GM19351 (cell line): ENCODE results near the gene FBXW2.
A peak's percentile ranks its signal among the peaks of the same experiment; 100 is the strongest.
"Not testable (repeated sequence)": the region's sequence is repeated elsewhere in the genome, so short reads cannot be mapped to it uniquely, and the experiment has no call there.

Experiments
- ATAC-seq: cut with Tn5 transposase; IDR thresholded peaks from one replicate; pipeline ENCODE4 v1.9.1; 2021; ENCODE audit warnings: mild to moderate bottlenecking, moderate library complexity; ENCODE audit not compliant: unreplicated experiment

The FBXW2 gene

DNA sequence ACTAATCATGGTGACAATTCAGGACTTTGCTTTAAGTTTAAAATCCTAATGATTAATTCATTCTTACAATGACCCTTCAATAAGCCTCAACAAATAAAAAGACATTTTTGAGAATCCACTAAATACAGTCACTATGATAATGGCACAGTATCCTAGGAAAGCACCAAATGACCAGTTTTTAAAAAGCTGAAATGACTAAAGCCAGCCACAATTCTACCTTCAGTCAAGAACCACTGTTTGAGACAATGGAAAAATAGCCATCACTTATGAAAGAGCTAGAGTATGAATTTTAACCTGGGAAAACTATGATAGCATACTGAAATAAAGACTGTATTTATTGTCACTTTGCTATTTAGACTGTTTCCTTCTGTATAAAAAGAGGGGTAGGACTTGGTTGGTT, 14.0 kb downstream of the FBXW2 start:
- no peak for ATAC-seq

DNA sequence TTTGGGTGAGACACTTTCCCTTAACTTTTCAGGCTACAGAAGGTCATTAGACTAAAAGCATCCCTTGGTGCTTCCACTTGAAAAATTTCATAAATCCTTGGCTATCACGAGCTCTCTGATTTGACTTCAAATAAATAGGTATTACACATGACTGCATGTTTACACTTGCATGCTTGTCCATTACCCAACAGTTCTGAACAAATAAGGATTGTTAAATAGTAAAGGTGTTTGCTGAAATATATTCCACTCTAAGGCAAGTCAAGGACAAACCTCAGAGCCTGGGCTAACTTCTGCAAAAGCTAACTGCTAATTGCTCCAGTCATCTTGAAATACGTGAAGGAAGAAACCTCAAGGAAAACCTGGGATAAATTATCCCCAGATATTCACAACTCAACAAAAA, 14.5 kb downstream of the FBXW2 start:
- ATAC-seq = no peak

DNA sequence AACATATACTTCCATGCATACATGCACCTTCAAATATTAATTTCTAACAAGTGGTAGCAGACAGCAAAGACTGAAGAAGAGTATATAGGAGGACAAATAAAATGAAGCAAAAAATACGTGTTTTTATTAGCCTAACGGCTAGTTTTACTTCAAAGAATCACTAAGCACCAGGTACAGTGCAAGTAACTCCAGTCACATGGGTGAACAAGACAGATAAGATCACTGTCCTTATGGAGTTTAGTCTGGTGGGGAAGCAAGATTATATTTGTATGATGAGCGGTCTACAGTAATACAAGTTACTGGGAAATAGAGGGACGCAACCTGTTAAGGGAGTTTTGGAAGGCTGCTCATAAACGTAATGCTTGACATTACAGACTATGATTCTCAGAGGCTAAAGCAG, 16.0 kb downstream of the FBXW2 start:
- ATAC-seq = no peak

DNA sequence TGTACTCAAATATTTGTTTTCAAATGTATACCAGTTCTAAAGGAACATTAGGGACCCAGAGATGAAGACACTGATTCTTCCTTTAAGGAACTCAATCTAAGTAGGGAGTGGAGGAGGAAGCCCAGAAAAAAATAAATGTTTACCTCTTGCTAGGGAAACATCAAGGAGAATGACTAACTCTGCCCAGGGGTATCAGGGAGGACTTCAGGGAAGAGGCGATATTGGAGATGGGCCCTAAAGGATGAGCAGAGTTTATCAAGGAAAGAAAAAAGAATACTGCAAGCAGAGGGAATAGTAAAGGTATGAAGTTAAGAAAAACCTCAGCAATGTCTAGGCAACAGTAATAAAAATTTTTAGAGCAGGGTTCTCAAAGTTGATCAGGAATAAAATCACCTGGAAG, 16.4 kb downstream of the FBXW2 start:
- ATAC-seq = no peak

DNA sequence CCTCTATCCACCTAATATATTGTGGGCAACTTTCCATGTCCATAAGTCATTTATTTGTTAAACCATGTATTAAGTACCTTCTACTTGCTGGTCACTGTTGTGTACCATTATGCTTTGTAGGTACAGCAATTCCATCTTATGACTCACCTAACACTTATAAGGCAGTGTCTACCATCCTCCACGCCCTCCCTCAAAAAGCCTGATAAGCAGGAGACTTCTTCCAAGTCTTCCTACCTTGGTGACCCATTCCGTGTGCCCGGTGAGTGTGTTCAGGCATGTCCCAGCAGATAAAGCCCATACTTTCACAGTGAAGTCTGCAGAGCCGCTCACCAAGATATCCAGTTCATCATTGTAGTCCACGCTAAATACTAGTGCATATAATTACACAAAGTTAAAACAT, 17.4 kb downstream of the FBXW2 start:
- ATAC-seq = no peak

DNA sequence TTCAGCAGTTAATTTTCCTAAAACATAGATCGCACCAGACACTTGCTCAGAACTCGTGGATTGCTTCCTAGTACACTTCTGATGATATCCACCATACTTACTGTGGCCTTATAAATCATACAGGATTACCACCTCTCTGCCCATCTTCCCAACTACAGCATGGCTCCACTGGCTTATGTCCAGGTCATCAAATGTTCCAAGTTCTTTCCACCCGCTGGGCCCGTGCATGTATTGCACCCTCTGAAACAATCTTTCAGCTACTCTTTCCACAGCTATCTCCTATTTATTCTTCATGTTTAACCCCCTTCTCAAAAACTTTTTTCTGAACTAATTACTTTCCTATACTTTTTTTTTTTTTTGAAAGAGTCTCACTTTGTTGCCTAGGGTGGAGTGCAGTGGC, 18.5 kb downstream of the FBXW2 start:
- ATAC-seq = no peak

DNA sequence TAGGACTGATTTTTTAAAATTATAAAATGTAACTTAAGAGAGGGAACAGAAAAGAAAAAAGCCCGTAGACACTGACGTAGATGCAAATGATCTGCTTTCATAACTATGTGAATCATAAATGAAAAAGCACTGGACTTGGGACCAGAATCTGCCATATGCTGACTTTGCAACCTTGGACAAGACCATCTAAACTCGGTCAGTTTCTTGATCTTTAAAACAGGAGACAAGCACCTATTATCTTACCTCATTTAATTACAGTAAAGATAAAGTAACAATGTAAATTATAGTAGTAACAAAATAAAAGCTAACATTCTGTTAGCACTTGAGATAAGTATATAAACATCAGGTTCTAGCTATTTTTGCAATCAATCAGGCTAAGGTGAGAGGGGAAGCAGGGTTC, 20.0 kb downstream of the FBXW2 start:
- no peak for ATAC-seq

DNA sequence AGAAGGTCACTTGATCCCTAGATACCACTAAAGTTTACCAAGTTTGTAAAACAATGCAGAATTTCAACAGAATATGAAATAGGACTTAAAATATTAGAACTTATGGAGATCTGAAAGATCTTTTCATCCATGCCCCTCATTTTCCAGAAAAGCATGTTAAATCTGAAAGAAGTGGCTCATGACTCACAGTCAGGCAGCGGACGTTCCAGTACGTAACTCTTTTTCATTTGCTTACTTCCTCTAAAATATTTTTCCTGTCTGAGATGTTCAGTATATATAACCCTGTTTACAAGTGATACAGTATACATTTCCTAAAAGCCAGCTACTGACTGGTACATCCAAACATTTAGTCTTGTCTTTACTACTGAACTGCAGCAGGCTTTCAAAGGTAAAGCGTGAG, 22.3 kb downstream of the FBXW2 start:
- ATAC-seq = no peak

DNA sequence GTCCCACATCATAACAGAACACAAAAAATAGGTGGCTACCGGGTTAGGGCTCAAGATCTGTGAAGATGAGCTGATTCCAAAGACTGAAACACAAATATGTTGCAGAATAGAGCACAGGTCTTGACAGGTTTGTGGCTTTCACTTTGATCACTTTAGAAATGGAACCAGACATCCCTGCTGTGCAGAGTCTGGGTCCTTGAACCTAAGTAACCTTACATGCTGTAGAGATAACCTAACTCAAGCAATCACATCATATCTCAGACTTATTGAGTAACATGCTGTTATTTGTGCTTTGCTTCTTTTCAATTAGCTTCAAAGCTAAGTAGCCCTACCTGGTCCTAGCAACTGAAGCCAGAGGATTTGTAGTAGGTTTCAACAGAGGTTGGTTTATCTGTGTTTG, 24.3 kb downstream of the FBXW2 start:
- no peak for ATAC-seq

DNA sequence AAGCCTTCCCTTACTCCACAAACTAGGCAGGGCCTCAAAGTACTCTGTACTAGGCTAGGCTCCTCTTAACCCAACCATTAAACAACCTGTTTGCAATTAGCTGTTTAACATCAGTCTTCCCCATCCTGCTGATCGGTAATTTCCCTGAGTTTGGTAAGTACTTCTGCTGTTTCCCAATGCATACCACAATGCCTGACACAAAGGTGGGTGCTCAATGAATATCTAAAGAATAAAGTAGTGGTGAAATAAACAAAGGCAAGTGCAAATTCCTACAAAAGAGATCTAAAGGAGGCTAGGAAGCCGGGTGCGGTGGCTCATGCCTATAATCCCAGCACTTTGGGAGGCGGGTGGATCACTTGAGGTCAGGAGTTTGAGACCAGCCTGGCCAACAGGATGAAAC, 25.0 kb downstream of the FBXW2 start:
- no peak for ATAC-seq

DNA sequence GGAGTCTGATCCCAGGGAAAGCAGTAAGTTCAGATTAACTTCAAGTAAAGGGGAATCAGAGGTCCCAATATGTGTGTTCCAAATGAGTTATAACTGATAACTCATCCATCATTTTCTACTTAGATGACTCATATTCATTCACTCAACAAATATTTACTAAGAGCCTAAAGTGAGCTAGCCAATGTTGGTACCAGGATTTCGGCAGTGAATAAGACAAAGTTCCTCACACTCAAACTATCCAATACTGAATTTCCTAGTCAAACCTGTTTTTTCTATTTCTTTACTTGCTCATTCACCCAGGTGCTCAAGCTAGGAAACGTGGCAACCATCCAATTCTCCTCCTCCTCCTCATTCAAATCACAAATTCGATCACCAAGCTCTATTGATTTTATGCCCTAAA, 25.8 kb downstream of the FBXW2 start:
- no peak for ATAC-seq

DNA sequence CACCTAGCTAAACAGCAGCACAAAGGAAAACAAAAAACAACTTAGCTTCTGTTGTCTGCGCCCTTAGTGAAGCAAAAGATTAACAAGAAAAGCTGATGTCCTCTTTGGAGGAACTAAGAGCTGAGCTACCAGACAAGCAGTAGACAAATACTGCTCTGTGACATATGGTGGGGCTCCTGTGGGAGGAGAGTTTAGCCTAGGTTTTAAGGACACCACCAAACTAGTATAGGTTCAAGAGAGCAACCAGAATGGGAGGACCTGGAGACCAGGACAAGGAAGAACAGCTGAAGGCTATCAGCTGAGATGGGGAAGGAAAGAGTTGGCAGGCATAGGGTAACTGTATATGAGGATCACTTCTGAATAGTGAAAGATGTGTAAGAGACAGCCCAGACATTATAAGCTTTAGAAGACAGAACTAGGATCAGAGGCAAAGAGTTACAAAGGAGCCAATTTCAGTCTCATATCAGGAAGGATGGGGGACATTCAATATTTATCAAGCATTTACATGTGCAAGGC, 27.2 kb downstream of the FBXW2 start:
- ATAC-seq = no peak

DNA sequence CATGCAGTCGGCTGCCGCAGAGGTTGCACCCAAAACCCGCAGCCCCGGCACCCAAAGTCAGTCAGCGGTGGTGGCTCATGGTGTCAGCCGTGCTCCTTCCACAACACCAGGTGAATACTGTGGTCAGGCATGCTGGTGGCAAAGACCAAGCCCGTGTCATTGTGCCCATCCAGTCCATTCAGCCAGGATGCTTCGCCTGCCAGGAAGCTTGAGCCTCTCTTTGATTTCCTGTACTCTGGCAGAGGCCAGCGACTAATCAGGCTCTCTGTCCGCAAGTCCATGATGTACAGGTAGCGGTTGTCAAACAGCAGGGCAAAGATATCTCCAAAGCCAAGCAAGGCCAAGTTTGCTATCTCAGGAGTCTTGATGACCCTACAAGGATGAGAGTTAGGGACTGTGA, 28.7 kb downstream of the FBXW2 start:
- ATAC-seq = no peak

DNA sequence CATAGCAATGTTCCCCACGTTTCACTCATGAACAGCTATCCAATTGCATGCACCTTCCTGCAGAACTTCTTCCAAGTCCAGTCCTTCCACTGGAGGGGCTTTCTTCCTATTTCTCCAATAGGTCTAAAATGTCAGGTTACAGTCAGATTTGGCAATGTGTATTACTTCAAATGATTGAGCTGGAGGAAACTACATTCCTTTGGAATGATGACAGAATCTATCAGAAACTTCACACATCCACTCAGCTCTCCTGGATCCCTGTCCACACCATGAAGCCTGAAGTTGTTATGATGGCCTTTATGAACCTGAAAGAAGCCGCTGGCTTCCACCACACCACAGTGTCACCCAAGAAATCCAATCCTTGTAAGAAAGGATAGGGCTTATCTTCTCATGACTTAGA, 32.2 kb downstream of the FBXW2 start:
- no peak for ATAC-seq

DNA sequence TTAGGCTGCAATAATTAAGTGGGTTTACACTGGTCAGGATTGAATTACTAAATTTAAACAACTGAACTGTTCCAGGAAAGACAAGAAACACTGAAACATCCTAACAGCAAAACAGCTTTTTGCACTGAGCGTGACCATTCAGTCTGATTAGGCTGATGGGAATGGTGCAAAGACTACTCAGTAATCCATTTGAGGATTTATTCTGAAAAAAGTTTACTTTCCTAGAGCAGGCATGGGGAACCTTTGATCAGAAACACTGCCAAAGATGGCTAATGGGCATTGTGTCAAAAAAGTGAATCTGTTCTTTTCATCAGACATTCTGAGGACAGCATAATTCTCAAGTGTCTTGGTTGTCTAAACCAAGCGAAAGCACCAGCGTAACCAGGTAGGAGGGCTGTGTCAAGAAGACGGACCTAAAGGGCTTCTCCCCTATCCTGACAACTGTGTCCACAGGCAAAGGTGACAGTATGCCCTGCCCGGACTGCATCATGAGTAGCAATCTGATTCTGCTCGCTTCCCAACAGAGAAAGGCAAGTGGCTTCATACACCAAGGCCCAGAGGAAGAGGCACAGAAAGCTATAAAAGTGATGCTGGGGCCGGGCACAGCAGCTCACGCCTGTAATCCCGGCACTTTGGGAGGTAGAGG, 33.3 kb downstream of the FBXW2 start:
- ATAC-seq = no peak

DNA sequence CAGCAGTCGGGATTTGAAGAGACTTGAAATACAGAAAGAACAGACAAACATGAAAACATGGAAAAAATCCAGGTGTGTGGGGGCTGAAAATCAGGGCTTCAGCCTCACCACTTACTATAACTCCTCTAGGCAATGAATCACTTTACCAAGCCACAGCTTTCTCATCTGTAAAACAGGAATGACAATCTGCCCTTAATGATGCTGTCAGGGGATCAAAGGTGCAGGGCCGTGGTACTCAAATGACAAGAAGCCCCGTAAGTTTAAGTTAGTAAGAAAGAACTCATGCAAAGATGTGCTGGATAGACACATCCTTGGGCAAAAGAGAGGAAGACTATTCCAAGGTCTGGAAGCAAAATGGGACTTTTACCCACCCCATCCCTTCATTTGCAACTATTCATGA, 34.7 kb downstream of the FBXW2 start:
- ATAC-seq = no peak

DNA sequence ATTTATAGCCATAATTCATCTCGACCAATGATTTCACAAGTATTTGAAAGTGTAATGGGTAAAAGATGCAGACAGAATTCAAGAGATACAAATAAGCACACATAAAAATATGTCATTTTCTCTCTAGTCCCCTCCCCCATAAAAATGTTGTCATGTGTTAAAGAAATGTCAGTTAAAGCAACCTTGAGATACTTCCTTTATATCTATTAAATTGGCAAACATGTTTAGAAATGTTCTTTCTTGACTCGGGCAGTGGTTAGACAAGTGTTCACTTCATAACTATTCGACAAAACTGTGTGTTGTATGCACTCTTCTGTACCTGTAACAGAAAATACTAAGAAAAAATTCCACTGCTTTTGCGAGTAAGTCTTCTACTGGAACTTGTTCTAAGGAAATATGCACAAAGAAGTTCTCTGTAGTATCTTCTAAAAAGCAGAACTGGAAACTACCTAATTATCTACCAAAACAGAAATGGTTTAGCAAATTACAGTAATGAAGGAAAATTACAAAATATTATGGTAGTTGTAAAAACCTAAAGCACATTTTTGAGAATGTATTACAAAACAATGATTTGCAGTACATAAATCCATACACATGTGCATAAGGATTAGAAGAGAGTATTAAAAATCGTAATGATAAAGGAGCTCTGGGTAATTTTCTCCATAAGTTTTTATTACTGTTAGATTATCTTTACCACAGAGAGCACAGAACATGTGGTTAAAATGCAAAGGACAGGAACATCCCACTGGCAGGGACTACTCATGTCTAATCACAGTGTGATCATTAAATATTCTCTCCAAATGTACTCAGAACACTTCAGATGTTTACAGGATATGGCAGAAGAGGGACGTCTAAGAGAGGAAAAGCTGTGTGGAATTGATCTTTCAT, 35.9 kb downstream of the FBXW2 start:
- no peak for ATAC-seq

DNA sequence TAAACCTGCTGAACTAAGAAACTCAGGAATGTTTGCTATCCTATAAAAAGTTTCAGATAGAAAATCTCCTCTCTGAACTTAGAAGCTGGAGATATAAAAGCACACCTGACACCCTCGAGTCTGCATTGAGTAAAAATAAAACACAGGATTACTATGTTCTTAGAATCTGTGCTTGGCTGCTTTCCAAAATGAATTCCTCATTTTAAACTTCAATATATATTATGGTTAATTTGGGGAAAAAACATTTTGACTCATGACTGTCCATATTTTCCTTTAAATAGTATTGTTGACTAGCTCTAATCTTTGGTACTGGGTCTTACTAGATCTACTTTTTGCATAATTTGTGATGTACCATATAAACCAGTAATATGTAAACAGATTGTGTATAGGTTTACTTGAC, 36.7 kb downstream of the FBXW2 start:
- ATAC-seq = no peak

DNA sequence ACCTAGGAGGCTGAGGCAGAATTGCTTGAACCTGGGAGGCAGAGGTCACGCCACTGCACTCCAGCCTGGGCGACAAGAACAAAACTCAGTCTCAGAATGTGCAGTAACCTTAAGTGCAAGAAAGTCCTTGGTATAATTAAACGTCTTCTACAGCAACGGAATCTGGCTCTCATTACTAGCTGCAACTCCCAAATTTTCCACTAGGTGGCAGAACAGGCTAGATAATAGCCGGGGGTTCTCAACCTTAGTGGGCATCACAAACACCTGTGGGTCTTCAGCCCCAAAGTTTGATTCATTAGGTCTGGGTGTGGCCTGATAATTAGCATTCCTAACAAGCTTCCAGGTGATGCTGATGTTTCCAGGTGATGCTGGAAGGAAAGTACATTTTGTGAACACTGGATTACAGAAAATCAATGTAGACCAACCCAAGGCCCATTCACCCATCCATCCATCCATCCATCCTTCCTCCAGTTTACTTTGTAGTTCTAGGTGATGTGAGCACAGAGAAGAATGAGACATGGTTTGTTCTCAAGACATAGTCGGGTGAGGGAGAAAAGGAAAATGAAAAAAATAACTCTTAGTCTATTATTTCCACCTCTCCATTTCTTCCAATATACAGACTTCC, 37.3 kb downstream of the FBXW2 start:
- ATAC-seq = peak; percentile 70

DNA sequence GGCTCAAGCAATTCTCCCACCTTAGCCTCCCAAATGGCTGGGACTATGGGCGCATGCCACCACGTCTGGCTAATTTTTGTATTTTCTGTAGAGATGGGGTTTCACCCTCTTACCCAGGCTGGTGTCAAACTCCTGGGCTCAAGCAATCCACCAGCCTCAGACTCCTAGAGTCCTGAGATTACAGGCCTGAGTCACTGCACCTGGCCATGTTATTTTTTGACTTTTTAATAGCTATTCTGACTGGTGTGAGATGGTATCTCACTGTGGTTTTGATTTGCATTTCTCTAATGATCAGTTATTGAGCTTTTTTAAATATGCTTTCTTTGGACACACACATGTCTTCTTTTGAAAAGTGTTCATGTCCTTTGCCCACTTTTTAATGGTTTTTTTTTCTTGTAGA, 38.2 kb downstream of the FBXW2 start:
- ATAC-seq = peak; percentile 78

DNA sequence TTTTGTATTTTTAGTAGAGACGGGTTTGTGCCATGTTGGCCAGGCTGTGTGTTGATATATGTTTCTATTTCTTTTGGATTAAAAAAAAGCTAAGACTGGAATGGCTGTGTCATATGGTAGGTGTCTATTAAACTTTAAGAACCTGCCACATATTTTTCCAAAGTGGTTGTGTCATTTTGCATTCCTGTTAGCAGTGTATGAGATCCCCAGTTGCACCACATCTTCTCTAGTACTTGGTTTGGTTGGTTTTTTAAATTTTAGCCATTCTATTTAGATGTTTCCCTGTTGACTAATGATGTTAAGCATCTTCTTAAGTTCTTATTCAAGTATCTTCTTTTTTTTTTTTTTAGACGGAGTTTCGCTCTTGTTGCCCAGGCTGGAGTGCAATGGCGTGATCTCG, 42.8 kb downstream of the FBXW2 start:
- no peak for ATAC-seq

DNA sequence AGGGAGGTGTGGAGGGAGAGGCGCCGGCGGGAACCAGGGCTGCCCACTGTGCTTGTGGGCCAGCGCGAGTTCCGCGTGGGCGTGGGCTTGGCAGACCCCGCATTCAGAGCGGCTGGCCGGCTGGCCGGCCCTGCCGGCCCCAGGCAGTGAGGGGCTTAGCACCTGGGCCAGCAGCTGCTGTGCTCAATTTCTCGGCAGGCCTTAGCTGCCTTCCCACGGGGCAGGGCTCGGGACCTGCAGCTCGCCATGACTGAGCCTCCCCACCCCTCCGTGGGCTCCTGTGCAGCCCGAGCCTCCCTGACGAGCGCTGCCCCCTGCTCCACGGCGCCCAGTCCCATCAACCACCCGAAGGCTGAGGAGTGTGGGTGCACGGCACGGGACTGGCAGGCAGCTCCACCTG, 46.9 kb downstream of the FBXW2 start:
- ATAC-seq = not testable (repeated sequence)
